ENCODE measurements around the gene AP3B2. TPM values are rescaled to one million over a fixed set of nuclear protein-coding genes. Genes with fewer than 3 reads are reported as not detected.
A peak's percentile ranks its signal among the peaks of the same experiment; 100 is the strongest.

The AP3B2 gene
- total RNA-seq (3.0 TPM in 2 replicates), polyA plus RNA-seq (1.4 and 4.8 TPM in 2 replicates)

- peak; percentile 85 to 87 for DNase-seq (ENCODE audit: low read depth in 1 of 2, low spot score in 1 of 2)
- H3K27me3 ChIP-seq: no peaks in the 10 kb centered on the region
- TF ChIP-seq CTCF (IDR thresholded peaks at IDR 0.05; ENCODE audit: low read depth, low read length): no peak
These were observed at the start of gene AP3B2 for GRCh38 chr15:82709421-82710207. TSS of gene AP3B2 (minus strand) at chr15:82709875. CDS start at chr15:82709706, 169 bp downstream.

GRCh38 chr15:82751308-82751707 lies 41.6 kb upstream of the AP3B2 start:
- no peak for DNase-seq (ENCODE audit: low read depth in 1 of 2, low spot score in 1 of 2)
- Histone ChIP-seq H3K27me3 (no peaks in the 10 kb centered on the region), H3K4me3 (peak overlapping the region; percentile 72), H3K9me3 (ENCODE audit: low read depth) (no peaks in the 10 kb centered on the region), H3K4me1 (ENCODE audit: low read depth) (peaks cover 9% of the 10 kb centered on the region), H3K27ac (peak overlapping the region; percentile 89), H3K36me3 (peaks cover 18% of the 10 kb centered on the region)
- no peak for TF ChIP-seq CTCF (IDR thresholded peaks at IDR 0.05; ENCODE audit: low read depth, low read length)

More at GRCh38 chr15:82709421-82710207, at the start of gene AP3B2:
- peak within 1 kb of the TSS; percentile 49 for H3K4me3 ChIP-seq
- no peak within 1 kb of the TSS for H3K27ac ChIP-seq
- no peaks in the 10 kb centered on the region for H3K4me1 ChIP-seq (ENCODE audit: low read depth)
- H3K9me3 ChIP-seq (ENCODE audit: low read depth): no peaks in the 10 kb centered on the region
- no peaks in the 10 kb centered on the region for H3K36me3 ChIP-seq

- Histone ChIP-seq H3K9me3 (ENCODE audit: low read depth) (no peaks in the 10 kb centered on the region), H3K27me3 (no peaks in the 10 kb centered on the region), H3K4me1 (ENCODE audit: low read depth) (peaks cover 9% of the 10 kb centered on the region), H3K36me3 (peaks cover 14% of the 10 kb centered on the region), H3K4me3 (peak overlapping the region; percentile 72), H3K27ac (peak overlapping the region; percentile 89)
- no peak for TF ChIP-seq CTCF (IDR thresholded peaks at IDR 0.05; ENCODE audit: low read depth, low read length)
- peak in 1 of 2 donors; percentile 9 for DNase-seq (ENCODE audit: low read depth in 1 of 2, low spot score in 1 of 2)
These were observed 41.1 kb upstream of the AP3B2 start for GRCh38 chr15:82750831-82751180.

- peak; percentile 95 to 97 for DNase-seq (ENCODE audit: low read depth in 1 of 2, low spot score in 1 of 2)
- no peaks in the 10 kb centered on the region for H3K27me3 ChIP-seq
- peak overlapping the region; percentile 72 for H3K4me3 ChIP-seq
- H3K9me3 ChIP-seq (ENCODE audit: low read depth): no peaks in the 10 kb centered on the region
- peak overlapping the region; percentile 89 for H3K27ac ChIP-seq
- peaks cover 8% of the 10 kb centered on the region for H3K36me3 ChIP-seq
- no peak for TF ChIP-seq CTCF (IDR thresholded peaks at IDR 0.05; ENCODE audit: low read depth, low read length)
- peaks cover 9% of the 10 kb centered on the region for H3K4me1 ChIP-seq (ENCODE audit: low read depth)
These were observed 40.5 kb upstream of the AP3B2 start for GRCh38 chr15:82749951-82750830.

GRCh38 chr15:82748315-82748714 lies 38.6 kb upstream of the AP3B2 start:
- H3K27me3 ChIP-seq: no peaks in the 10 kb centered on the region
- H3K9me3 ChIP-seq (ENCODE audit: low read depth): no peaks in the 10 kb centered on the region
- peaks cover 9% of the 10 kb centered on the region for H3K4me1 ChIP-seq (ENCODE audit: low read depth)
- no peak for TF ChIP-seq CTCF (IDR thresholded peaks at IDR 0.05; ENCODE audit: low read depth, low read length)
- H3K27ac ChIP-seq: no peak overlapping the region
- H3K4me3 ChIP-seq: no peak overlapping the region
- no peak for DNase-seq (ENCODE audit: low read depth in 1 of 2, low spot score in 1 of 2)
- no peaks in the 10 kb centered on the region for H3K36me3 ChIP-seq
